GM12891 (cell line): ENCODE results near the gene OTOGL.

Experiments used
- PAX5 ChIP-seq: IDR thresholded peaks from 2 replicates; pipeline ENCODE4 v1.6.1; 2011; ENCODE audit warnings: low read length, moderate library complexity, mild to moderate bottlenecking; ENCODE audit not compliant: insufficient read depth, severe bottlenecking
- POLR2A ChIP-seq: IDR thresholded peaks from 2 replicates; pipeline ENCODE4 v1.6.1; 2011; ENCODE audit warnings: low read depth, low read length, control low read depth
- POLR2AphosphoS5 ChIP-seq: IDR thresholded peaks from 2 replicates; pipeline ENCODE4 v1.6.1; 2011; ENCODE audit warnings: low read depth, low read length, control low read depth
- POU2F2 ChIP-seq: IDR thresholded peaks from 2 replicates; pipeline ENCODE4 v1.6.1; 2011; ENCODE audit warnings: low read depth, mild to moderate bottlenecking, control low read depth, low read length, moderate library complexity
- SPI1 ChIP-seq: IDR thresholded peaks from 2 replicates; pipeline ENCODE4 v1.6.1; 2011; ENCODE audit warnings: low read depth, low read length, control low read depth
- TAF1 ChIP-seq: IDR thresholded peaks from 2 replicates; pipeline ENCODE4 v1.6.1; 2011; ENCODE audit warnings: low read depth, low read length, control low read depth

GRCh38 chr12:80201908-80202307 is 102.6 kb downstream of the OTOGL start:
- TF ChIP-seq POLR2A (no peak), TAF1 (no peak), POLR2AphosphoS5 (no peak), PAX5 (no peak), SPI1 (no peak), POU2F2 (no peak)
